Pons (tissue), 1 donor: ENCODE results near the gene EEPD1.
A peak's percentile ranks its signal among the peaks of the same experiment; 100 is the strongest.

ENCODE experiments used
- DNase-seq: peaks from one replicate; pipeline ENCODE4 v3.0.0-alpha.2; 2016; ENCODE audit warnings: low spot score

Gene EEPD1

DNA sequence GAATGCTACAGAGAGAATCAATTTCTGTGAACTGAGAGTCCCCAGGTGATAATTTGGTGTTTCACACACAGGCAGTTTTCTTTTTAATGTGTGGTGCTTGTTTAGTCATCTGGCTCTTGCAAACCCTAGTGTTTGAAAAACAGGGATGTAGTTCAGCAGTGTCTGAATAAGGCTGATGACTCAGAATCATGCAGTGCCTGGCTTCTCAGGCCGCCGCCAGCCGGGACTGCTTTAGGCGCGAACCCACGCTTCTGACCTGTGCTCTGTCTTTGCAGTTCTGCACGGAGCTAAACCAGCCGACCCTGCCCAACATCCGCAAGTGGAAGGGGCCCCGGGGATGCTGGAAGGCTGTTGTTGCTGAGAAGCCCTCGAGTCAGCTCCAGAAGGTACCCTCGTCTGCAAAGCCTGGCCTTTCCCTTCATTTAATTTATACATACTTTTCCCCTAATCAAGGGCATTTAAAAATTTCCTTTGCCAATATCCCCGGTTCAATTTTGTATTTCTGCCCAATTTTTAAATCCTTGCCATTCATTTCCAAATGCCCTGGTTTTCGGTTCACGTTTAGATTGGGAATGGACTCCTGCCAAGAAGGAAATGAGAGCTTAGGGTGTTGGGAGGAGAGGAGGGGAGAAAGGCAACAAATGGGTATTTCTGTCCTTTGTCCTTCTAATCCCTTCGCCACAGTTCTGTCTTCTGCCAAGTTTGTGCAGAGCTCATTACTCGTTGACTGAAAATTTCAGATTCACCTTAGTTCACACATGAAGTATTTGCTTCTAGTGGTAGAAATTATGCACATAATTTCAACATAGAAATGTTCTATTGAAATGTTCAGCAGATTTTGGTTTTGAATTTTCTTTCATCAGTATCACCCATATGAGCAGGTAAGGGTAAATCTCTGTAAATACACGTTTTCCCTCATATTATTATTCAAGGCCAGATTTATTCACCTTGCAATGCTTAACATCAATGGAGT, 128.1 kb downstream of the EEPD1 start:
- DNase-seq, result peak; percentile 94

DNA sequence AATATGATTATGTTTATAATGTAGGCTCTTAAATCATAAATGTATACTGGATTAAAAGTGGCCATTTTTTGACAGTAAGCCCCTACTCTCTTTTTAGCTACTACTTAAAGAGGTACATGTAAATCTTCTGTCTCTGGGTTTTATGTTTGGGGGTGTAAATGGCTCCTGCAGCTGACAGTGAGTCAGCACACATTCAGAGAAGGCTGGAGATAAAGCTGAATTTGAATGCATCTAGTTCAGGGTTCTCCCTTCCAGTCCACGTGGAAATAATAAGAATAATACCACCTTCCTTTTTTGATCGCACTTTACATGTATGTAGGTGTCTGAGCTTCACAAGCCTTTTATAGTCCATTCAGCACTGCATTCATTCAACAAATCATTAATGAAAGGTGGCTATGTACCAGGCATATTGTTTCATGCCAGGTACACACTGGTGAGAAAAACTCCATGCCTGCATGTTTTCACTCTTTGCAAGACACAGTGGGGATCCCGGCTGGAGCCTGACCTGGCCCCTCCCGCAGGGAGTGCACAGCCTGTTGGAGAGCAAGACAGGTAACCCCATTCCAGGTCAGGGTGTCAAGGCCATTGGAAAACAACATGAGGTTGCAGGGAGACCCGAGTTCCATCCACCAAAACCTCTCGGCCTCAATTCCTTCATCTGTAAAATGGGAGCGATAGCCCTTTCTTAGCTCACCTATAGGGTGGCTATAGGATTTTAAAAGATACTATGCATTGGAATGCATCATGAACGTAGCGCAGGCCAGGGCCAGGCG, 129.1 kb downstream of the EEPD1 start:
- DNase-seq, result peak; percentile 62

DNA sequence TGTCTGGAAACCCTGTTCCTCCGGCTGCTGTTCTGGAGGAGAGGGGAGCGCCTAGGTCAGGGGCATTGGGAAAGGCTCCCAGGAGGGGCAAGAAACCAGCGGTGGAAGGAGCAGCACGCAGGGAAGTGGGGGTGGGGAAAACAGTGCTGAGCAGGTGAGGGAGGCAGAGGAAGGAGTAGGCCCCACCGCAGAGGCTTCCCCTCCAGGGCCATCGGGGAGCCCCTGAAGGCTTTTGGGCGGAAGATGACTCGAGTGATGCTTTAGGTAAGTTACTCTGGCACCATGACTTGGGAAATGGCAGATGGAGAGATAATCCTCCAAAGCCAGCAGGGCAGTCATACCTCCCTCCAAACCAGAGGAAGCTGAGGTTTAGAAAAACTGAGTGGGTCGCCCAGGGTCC, 130.1 kb downstream of the EEPD1 start:
- DNase-seq, result no peak

DNA sequence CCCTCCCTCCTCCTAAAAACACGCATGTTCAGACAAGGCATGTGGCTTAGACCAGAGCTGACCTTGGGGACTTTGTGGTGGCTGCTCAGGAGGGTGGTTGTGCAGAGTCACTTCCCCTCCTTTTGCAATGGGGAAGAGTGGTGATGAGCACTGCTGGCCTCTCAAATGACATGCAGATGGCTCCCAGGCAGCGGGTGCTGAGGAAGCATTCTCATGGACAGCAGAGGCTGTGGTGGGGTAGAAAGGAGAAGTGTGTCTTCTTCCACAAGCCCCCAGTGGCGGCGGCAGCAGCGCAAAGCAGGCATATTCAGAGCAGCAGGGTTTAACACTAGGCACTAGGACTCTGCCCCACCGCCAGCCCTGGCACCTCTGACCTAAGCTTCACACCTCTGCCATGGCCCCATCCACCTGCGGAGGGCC, 130.7 kb downstream of the EEPD1 start:
- DNase-seq, result peak; percentile 83

DNA sequence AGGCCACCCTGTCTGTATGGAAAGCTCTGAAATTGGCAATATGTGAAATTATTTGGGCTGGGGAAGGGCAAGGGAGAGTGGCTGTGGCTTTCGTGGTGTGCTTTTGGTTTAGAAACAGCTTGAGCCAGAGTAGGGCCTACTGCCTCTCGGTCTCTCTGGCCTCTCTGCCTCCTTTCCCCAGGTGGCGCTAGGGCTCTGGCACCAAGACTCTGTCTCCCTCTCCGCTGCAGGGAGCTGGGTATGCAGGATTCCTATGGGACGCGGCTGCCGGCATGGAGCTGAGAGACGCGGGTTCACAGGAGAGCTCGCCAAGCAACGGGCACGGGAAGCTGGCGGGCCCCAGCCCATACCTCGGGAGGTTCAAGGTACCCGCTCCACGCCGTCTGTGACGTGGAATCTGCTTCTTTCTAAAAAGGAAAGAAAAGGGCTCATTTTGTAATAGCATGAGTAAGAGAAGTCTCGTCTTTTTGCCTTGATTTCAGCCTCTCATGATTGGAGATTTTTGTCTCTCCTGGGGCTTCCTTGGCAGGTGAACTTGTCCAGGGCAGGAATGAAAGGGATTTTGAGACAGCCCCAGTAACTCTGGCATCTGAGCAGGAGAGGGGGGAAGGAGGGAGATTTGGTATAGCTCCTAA, 131.5 kb downstream of the EEPD1 start:
- no peak for DNase-seq

DNA sequence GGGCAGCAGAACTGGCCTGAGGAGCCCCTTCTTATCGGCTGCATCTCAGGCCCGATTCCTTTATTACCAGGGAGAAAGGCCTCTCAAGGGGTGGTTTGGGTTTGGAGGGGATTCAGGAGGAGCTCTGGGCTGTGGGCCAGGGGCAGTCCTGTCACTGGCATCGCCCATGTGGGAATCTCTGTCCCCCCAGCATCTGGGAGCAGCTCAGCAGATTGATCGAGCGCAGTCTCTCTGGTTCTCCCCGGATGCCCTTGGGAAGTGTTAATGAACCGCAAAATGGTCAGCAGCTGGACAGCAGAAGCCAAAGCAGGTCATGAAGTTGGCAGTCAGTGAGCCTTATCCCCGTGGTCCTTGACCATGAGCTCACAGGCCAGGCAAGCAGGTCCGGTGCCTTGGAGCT, 132.2 kb downstream of the EEPD1 start:
- no peak for DNase-seq

DNA sequence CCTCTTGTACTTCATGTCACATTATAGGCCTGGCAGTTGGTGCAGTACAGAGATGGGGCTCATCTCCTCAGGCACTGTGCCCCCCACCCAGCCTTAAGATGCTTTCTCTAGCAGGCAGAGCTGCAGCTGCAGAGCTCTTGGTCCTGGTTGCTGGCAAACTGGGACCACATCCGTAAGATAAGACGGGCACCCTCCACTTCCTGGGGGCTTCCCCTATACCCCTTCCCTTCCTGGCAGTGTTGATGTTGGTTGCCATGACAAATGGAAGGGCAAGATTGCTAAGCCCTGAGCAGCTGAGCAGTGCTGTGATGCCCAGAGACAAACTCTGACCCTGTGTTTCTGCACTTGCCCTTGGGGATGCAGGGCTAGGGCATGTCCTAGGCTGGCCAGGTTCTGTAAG, 133.2 kb downstream of the EEPD1 start:
- no peak for DNase-seq

DNA sequence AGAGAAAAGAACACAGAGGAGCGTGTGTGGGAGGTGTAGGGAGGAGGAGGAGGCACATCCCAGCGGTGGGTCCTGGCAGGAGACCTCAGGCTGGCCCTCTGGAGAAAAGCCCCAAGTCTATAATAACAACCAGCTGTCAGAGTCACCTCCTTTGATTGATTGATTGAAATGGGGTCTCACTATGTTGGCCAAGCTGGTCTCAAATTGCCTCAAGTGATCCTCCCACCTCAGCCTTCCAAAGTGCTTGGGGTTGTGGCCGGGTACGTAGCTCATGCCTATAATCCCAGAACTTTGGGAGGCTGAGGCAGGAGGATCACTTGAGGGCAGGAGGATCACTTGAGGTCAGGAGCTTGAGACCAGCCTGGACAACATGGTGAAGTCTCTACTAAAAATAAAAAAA, 133.6 kb downstream of the EEPD1 start:
- DNase-seq, result no peak

DNA sequence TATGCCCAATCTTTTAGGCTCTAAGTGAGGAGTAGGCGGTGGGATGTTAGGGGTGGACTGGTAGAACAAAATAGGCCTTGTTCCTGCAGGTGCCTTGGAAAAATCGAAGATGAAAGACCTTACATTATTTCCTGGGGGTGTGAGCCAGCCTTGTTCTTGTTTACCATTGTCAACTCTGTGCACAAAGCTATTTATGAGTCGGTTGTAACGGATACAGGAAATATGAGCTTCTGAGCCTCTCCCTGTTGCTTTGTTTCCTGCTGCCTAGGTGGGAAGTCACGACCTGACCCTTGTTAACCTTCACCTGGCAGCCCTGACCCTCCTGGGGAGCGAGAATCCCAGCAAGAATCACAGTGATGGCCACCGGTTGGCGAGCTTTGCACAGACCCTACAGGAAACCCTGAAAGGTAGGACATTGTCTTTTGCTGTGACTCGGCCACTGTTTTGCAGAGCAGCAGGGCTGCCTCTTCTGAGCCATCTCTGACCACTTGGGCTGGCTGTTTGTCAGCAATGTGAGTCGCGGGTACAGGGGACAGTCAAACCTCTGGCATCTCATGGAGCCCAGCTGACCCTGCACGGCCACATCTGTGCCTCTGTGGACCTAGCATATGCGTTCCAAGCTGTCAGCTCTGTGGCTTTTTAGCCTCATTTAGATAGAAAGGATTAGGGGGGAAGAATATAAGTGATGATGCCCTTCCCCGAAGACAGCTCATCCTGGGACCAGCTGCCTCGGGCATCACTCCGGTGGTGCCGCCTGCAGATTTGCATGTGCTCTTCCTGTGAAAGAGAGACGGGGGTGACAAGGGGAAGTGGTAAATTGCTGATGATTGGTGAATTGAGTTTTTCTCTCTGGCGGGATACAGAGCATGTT, 134.6 kb downstream of the EEPD1 start:
- peak; percentile 69 for DNase-seq

DNA sequence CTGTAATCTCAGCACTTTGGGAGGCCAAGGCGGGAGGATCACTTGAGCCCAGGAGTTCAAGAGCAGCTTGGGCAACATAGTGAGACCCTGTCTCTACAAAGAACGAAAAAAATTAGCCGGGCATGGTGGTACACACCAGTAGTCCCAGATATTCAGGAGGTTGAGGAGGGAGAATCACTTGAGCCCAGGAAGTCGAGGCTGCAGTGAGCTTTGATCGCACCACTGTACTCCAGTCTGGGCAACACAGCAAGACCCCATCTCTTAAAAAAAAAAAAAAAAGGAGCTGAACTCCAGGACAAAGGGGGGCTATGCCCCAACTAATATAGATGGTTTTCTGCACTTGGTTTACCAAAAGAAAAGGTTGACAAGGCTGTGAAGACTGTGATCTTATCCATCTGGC, 135.4 kb downstream of the EEPD1 start:
- DNase-seq, result no peak

DNA sequence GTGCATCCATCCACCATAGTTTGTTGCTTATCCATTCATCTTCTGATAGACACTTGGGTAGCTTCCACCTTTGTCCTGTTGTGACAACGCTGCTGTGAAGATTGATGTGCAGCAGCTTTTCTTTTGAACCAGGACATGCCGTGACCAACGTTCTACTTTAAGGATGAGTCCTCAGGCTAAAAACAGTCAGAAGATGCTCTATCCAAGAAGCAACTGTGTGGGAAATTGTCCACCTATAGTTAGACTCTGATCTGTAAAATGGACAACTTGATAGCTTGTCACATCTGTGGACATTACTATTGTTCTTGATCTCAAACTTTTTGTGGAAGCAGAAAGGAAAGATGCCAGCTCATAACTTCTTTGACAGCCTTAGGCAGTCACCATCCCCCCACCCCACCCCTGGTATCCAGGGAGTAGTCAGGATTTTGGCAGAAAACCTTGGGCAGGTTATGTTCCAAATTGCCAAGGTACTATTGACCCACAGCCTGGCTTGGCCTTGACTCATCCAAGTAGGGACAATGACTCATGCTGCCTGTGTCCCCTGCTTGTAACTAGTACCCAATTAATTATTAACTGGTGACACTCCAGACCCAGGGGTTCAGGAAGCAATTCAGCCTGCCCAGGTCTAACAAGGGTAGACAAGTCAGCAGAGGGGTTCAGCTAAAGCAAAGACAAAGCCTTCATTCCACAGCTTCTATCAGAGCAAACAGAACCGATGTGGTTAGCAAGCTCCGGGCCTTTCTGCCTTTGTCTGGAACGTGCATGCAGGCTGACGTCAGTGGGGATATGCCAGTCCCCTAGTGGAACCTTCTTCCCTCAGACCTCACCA, 137.0 kb downstream of the EEPD1 start:
- DNase-seq, result no peak

DNA sequence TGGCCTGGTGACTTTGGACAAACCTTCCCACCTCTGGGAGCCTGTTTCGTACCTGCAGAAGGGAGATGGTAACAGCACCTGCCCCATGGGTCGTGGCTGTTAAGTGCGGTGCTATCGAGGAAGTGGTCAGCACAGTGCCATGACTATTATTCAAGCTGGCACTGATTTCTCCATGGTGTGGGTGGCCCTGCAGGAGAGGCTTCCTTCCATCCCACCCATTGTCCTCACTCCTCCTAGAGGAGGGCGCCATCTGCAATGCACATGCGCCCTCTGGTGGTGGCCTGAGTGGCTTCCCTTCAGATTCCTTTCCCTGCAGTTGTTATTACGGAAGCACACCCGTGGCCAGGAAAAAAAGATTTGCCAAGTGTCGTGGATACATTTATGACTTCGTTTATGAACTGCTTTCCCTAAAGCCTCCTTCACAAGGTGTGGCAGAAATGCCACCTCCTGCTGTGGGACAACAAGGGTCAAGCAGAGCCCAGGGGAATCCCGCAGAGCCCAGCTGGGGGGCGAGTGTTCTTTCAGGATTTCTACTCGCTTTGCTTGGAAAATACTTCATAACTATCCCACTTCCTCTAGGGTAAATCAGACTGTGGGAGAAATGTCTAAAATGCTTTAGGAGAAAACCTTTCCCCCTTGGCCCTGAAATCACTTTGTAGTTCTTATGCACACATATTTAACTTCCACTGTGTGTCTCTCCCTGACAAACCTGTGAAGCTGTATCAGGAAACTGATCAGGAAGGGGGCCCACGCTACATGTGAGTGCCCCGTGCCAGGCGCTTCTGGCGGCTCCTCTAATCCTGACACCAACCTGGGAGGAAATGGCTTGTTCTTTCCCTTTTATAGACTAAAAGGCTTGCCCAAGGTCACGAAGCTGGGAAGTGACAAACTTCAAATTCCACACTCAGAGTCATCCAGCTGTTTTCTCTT, 138.6 kb downstream of the EEPD1 start:
- peak; percentile 92 for DNase-seq

DNA sequence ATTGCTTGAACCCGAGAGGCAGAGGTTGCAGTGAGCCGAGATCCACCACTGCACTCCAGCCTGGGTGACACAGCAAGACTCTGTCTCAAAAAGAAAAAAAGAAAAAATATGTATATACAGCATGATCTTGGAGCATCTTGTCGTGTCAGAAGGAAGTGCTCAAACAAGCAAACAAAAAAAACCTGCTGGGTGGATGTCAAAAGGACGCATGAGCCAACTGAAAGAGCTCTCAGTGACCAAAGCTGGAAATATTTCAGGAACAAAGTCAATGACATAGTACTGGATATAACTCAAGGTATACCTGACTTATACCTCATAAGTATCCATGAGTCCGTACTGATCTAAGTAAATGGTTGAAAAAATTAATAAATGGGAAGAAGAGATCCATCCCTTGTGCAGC, 142.0 kb downstream of the EEPD1 start:
- DNase-seq, result no peak

DNA sequence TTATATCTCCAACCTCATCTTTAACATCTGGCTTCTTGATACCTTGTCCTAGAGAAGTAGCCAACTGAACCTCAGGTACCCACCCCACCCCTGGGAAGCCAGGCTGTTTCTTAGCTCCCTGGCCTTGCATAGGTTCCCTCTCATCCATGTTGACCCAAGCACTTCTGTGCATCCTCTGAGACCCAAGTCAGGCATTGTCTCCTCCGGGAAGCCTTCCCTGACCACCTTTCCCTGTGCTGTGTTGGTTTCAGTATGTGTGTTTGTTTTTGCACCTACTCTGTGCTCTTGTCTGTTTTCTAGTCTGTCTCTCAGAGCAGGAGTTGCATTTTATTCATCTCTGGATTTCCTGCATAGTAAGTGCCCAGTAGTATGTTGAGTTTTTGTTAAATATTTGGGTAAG, 143.2 kb downstream of the EEPD1 start:
- DNase-seq, result no peak

DNA sequence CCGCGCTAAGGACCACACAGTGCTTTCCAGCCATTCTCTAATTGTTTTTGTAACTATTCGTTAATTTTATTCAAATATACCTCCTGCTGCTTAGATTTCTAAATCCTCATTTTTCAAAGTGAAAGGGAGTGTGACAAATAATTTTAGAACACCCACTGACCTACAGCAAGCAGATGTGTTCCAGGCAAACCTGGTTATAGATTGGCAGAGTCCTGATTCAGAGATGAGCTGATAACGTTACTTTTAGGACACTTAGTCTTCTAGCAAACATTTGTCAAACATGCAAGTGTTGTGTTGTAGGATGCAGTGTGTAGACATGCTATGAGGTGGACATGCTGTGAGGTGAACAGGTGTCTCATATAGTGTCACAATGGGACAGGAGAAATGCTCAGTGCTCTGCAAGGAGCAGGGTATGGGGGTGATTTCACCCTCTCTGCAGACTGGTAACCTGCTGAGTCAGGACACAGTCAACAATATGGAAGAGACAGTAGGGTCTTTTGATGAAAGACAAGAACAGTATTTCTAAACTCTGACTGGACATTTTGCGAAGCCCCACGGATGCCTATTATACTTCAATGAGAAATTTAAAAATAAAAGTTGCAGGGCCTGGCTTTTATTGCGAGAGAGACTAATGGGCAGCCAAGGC, 144.4 kb downstream of the EEPD1 start:
- no peak for DNase-seq

DNA sequence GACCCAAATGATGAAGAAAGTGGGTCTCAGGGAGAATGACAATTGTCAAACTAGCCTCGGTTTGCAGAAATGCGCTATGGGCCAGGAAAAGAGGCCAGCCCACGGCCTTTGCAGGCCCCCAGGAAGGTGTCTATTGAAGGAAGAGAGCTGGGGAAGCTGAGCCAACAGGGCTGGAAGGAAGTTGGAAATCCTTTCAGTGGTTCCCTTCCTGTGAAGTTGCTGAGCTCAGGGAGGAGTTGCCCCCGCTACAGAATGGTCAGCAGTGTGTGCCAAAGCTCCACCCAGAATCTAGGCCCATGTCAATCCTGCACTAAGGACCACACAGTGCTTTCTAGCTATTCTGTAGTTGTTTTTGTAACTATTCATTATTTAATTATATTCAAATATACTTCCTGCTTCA, 145.1 kb downstream of the EEPD1 start:
- no peak for DNase-seq

DNA sequence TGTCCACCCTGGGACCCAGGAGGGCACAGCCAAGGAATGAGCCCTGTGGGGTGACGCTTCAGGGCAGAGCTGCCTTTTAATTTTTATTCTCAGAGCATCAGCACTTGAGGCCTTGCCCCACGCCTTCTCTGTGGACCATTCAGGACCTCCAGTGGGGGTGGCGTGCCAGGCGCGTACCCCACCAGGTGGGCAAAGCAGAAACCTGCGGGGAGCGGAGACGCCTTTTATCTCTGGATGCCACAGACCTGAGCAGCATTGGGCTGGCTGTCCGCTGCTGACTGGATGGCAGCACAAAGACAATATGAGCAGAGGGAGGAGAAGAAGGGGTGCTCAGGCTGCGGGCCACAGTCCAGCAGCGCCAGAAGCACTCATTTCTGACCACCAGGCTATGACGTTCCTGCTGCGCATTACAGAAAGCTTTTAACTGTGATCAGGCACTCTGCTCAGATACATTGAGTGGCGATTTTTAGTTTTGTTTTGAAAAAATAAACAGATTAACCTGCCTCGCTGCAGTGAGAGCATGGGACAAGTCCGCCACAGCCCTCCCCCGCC, 146.2 kb downstream of the EEPD1 start:
- DNase-seq, result no peak

DNA sequence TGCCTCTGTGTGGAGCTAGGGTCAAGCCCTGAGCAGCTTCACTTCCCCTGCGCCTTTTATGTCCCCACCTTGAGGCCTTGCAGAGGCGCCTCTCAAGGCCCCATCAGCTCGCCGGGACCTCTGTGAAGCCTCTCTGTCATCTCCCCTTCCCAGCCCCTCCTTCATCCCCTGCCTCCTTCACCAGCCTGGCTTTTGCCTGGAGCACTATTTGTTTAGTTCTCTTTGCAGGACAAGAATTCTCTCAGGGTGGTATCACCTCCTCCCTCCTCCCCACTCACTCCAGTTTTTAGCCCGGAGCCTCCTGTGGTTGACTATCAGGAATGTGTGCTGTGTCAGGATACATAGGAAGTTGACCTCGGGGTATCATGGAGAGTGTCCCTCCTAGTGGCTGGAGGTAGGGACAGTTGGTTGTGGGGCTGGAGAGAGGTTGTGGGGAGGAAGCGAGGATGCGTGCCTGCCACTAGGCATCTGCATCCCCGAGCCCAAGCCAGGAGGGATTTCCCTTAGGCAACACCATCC, 146.8 kb downstream of the EEPD1 start:
- DNase-seq, result no peak
